Stimulated activated CD8-positive, alpha-beta memory T cell treated with anti-CD3 and anti-CD28 coated beads, Interleukin-4, amount 100 ng/mL, for 48 hours (primary cell): Measurements from ENCODE around the gene POLR2C.
A peak's percentile ranks its signal among the peaks of the same experiment; 100 is the strongest.

Source experiments
- DNase-seq: peaks from one replicate; pipeline ENCODE4 v3.0.0-alpha.2; 2020

POLR2C gene

DNA sequence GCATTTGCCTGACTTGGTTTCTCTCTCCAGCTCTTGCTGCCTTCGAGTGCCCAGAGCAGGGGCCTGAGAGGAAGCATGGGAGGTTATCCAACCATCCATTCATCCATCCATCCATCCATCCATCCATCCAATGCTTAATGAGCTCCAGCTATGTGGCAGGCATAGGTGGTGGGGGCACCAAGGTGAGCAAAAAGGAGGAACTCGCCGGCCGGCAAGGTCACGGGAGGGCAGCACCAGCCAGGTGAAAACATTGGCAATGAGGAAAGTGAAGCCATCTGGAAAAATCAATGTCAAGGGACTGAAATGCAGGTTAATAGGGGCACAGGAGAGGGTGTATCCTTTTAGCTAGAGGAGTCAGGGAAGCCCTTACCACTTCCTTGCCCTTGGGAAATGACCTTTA is 42.0 kb downstream of the POLR2C start:
- DNase-seq = no peak

DNA sequence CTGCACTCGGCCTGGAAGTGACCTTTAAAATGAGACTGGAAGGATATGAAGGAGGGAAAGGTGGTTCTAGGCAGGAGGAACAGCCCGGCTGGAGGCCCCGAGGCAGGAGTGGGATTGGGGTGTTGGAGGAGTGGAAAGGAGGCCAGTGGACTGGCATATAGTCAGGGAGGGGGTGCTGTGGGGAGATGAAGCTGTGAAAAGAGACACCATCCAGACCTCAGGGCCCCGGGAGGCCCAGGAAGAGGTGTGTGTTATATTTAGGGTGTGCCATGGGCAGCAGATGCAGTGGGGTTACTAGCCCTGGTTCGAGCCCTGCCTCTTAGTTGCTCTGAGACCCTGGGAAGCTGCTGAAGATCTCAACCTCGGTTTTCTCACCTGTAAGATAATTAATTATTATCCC is 42.7 kb downstream of the POLR2C start:
- DNase-seq = no peak

DNA sequence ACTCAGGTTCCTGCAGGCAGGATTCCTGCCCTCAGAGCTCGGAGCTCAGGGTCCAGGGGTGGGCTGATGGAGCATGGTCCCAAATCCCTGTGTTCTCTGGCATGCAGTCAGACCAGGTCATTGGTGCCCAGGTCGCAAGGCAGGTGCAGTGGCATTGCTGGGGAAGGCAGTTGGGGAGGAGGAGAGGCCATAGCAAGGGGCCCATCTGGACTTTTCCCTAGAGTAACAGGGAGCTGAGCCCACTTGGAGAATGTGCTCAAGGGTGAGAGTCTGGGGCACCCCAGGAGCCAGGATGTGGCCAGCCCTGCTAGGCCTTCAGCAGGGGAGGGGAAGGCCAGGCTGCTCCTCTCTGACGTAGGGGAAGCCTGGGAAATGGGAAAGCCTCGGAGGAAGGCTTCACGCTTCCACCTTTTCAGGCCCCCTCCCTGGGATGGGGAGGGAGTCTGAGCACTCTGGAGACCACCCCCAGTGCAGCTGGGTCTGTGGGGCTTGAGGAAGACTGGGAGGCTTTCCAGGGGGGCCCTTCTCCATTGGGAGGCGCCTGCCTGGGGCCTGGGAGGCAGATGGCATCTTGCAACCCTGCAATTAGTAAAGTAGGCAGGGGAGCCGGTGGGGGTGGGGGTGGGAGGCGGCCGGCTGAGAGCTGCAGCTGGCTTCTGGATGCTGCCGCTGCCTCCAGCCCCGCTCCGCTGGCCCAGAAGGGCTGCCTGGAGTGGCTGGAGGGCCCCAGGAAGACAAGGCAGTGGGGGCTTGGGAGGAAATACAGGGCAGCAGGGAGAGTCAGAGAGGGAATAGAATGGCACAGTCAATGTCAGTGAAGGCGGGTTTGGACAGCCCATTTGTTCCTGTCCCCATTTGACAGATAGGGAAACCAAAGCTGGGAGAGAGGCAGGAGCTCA is 44.9 kb downstream of the POLR2C start:
- no peak for DNase-seq

DNA sequence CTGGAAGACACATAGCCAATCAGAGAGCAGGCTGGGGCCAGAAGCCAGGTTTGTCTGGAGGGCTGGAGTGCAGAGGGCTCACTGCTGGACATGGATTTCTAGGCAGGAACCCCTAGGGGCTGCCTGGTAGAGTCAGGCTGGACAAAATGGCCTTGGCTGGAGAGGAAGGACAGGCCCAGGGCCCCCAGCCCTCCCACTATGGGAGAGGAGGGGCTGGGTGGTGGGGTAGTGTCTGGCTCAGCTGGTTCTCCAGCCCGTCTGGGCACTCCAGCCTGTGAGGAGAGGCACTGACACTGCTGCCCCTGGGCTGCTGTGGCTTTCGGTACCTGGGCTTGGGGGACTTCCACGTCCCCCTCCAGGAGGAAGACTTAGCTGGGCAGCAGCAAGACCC is 45.6 kb downstream of the POLR2C start:
- no peak for DNase-seq

DNA sequence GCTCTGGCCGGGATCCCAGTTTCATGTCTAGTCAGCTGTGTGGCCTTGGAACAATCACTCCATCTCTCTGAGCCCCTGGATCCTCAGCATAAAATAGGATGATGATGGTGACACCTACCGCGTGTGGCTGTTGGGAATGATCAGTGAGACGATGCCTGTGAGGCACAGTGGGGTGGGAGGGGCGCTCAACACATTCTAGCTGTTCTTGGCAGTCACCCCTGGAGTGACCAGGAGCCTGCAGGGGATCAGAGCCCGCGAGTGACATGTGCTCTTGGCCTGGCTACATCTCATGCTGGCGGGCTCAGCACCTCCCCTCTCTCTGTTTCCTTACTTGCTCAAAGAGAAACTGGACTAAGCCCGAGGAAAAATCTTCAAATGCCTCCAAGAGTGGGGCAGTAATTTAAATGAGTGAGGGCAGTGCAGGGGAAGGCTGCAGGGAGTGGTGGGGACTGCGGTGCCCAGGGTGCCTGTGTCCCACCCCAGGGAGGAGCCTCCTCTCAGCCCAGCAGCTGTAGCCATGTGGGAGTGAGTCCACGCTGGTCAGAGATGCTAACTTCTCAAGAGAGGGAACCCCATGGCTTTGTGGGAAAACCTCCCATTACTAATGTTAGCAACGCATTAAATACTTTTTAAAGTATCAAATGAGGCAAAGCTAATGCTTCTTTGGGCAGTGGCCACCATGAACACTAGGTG is 46.9 kb downstream of the POLR2C start:
- DNase-seq = no peak

DNA sequence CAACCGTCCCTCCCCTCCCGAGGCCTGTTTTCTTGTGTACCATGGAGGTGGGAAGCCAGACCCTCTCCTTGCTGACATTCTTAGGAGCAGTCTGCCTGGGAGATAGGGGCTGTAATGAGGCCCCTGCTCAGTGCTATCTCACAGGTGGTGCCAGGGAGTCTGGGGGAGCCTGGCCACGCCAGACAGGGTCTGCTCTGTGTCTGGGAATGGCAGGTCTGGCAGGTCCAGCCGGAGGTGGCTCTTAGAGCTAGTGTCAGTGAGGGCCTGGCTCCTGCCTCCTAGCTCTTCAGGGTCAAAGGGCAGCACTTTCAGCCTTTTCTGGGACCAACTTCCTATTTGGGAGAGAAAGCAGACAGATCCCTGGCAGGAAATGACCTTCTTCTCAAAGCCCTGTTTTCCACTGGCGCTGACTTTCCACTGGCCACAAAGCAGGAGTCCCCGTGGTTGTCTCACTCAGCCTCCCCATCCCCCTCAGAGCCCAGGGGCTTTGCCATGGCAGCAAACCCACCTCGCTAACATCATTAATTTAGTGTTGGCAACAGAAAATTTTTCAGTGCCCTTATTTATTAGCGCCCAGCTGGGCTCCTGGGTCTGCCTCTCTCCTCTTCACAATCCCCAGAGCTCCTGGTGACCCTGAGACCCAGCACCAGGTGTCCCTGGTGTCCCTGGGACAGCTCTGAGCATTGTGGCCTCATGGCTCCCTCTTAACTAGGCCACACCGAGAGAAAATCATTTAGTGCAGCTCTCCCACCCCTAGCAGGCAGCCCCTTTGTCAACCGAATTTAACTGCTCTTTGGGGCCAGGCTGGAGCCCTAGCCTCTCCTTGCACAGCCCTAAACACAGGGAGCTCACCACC is 47.8 kb downstream of the POLR2C start:
- no peak for DNase-seq

DNA sequence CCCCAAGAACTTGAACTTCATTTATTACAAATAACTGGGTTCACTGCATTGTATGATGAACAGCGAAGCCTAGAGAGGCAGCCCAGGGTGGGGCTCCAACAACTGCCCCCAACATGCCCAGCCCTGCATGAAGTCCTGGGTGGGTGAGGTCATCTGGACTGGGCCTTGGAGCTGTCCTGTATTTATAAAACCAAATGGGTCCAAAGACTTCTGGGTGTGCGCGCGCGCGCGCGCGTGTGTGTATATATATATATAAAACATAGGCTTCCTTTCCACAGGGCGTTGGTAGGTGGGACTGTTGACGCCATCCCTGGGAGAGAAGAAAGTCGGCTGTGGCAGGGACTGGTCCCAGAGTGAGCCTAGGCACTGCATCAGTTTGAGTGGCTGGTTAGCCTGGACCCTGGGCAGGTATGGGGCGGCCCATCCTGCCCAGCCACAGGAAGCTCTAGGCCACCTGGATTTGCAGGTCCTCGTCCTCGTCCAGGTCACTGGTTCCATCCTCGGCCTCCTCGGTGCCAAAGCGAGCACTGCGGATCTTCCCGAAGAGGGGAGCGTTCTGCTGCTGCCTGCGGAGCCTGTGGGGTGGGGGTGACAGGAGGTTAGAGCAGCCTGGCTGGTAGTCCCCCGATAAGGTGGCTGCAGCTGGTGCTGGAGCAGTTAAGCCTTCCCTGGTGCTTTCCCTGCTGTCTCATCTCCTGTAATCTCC is 50.0 kb downstream of the POLR2C start:
- no peak for DNase-seq

DNA sequence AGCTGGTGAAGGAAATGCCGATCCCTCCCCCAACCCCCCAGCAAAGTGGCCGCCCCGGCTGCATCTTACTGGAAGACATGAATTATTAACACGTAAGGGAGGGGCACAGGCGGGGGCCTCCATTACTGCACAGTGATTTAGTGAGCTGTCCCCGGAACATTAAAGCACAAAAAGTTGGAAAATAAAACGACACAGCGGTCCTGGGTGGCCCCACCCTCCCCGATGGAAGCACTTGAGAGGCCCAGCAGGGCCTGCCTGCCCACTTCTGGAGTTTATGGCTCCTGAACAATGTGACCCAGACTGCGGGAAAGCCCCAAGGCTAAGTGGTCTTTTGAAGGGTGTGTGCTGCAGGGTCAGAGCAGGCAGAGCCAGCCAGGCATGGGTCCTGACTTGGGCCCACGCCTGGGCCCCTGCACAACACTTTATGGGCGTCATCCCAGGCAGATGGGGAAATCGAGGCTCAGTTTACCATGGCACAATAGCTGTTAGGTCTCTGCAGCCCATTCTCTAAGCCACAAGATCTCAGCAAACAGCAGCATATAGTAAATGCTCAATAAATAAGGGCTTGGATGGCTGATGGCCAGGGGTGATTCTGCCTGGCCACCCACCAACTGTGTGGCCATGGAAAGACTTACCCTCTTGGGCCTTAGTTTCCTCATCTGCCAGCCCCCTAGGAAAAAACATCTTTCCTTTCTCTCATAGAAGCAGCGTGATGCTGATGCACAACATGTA is 51.1 kb downstream of the POLR2C start:
- DNase-seq = no peak

DNA sequence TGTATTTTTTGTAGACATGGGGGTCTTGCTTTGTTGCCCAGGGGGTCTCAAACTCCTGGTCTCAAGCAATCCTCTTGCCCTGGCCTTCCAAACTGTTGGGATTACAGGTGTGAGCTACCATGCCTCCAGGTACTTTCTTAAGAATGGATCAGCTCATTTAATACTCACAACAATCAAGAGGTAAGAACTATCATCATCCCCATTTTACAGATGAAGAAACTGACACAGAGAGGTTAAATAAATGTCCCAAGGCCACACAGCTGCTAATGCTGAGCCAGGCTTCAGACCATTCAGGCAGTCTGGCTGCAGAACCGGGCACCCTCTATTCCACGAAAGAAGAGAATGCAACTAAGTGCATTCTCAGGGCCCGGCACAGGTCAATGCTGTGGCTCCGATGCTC is 51.9 kb downstream of the POLR2C start:
- no peak for DNase-seq

DNA sequence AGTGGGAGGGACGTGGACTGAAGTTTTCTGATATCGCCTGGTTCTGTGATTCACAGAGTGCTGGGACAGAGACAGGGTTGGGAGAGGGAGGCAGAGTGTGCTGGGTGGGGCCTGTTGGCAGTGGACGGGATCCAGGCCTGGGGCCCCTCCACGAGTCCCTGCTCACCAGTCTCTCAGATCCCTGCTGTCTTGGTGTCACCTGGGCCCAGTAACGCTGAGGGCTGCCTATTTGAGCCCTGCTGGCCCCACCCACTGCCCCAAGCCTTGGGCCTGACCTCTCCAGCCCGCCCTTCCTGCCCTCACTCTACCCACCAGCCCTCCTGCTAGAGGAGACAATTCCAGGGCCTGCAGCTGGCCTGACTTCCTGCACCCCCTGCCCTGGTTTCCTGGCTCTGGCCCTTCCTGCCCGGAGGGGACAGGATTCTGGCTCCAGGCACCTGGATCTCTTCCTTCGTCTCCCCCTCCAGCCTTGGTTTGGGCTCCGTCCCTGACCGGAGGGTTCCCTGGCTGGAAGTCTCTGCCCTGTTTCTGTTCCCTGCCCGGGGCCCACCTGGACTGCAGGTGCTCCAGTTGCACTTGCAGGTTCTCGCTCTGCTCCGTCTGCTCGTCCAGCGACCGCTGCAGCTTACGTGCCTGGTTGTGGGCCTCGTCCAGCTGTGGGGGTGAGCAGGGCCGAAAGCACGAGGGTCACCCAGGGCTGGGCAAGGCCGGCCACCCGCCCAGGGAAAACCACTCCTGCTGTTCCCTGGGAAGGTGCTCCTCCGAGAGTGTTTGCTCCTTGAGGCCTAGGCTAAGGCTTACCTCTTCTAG is 52.5 kb downstream of the POLR2C start:
- no peak for DNase-seq

DNA sequence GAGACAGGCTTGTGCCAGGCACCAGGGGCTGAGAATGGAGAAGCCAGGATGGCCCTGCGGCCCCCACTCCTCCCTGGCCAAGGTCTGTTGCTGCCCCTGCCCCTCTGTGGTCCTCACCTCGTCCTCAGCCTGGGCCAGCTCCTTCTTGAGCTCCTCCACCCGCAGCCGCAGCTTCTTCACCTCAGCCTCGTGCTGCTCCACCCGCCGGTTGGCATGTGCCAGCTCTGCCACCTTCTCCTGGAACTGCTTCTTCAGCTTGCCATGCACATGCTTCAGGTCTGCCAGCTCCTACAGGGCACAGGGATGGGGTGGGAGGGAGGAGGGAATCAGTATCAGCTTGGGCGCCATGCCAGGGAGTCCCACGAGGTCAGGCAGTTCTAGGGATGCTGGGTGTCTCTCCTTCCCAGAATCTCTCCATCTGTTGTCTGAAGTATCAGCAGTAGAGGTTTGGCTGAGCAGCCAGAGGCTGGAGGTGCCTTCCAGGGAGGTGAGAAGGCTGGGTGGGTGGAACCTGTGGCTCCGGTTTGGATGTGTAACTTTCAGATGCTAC is 53.8 kb downstream of the POLR2C start:
- no peak for DNase-seq

DNA sequence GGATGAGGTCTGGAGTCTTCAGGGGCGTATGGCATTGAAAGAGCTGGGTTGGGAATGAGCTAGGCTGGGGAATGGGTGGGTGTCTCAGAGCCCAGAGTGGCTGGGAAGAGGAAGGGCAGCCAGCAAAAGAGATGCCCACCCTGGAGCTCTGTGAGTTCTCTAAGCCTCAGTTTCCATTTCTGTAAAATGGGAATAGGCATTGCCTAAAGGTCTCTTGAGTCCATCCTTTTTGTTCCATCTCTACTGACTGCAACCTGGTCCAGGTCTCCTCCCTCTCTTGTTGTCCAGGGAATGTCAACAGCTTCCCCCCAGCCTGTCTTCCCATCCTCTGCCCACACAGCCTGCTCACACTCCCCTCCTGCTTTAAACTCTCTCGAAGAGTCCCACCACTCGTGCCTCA is 54.3 kb downstream of the POLR2C start:
- no peak for DNase-seq

DNA sequence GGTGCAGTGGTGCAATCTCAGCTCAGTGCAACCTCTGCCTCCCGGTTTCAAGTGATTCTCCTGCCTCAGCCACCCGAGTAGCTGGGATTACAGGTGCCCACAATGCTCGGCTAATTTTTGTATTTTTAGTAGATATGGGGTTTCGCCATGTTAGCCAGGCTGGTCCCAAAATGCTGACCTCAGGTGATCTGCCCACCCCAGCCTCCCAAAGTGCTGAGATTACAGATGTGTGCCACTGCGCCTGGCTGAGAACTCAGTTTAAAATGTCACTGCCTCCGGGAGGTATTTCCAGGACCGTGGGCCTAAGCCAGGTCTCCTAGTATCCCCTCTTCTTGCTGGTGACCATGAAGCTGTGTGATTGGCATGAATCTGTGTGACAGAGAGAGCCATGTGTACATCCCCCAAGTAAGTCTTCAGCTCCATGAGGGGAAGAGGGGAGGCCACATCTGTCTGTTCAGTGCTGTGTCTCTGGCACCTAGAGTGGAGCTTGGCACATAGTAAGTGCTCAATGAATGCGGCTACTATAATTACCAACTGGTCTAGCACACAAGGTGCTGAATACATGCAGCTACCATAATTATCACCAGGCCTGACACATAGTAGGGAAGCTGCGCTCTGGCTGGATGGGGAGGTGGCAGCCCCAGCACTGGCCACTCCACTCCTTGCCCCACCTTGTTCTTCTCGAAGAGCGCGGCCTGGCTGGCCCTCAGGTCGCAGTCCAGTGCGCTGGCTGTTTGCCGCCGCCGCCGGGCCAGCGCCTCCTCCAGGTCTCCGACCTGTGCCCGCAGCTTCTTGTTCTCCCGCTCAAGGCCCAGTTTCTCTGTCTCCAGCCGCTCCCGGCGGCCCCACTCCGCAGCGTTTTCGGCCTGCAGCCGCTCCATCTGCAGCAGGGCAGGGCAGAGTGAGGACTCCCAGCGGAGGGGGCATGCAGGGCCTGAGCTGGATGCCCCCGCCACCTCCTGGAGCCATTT is 55.2 kb downstream of the POLR2C start:
- DNase-seq = no peak

DNA sequence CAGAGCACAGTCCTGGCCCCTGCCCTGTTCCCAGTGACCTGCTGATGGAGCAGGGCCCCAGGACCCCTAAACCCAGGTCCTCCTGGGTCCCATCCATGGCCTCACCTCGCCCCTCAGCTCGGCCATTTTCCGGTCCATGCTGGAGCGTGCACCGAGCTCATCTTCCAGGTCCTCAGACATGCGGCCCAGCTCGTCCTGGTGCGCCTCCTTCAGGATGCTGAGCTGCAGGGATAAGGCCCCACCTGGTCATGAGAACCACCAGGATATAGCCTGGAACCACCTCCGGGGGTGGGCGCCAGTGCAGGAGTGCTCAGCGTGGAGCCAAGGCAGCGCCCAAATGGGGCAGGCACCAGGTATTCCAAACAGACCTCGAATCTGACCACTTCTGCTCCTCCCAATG is 56.0 kb downstream of the POLR2C start:
- DNase-seq = no peak

DNA sequence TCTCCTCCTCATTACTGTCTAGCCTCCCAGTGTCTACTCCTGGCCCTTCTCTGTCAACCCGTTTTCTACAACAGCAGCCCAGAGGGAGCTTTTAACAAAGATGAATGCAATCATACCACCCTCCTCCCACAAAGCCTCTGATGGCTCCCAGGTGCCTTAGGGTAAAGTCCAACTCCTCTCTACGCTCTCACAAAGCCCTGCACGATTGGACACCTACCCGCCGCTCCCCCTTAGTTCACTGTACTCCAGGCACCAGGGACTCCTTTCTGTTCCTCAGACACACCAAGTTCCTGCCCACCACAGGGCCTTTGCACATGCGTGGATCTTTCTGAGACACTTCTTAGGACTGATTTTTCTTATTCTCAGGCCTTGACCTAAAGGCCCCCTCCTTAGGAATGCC is 56.4 kb downstream of the POLR2C start:
- no peak for DNase-seq

DNA sequence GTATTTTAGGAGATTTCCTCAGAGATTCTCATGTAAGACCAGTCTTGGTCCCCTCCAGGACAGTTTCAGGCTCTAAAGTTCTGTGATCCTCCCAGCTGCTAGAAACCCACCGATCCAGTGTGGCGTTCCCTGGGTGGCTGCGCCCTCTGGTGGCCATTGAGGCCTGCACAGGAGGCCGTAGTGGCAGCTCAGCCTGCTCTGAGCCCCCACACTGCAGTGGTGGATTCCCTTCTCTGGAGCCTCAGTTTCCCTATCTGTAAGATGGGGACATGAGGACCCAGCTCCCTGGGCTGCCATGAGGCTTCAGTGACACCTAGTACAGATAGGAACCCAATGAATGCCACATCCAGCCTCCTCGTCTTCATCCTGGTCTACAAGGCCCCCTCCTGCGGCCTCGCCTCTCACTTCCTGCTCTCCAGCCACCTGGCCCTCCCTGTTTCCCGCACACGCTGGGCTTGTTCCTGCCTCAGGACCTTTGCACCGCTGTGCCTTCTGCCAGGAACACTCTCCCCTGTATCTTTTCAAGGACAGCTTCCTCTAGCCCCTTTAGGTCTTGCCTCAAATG is 57.4 kb downstream of the POLR2C start:
- DNase-seq = peak; percentile 91
